GM12872 (cell line): ENCODE measurements around the gene NEURL1B.

Source experiments
- TF ChIP-seq, protein P1 (sequence below): IDR thresholded peaks from 3 replicates; pipeline ENCODE4 v1.5.1; 2011; ENCODE audit warnings: low read depth, mild to moderate bottlenecking, low read length, moderate library complexity; ENCODE audit not compliant: insufficient read depth

NEURL1B gene

DNA sequence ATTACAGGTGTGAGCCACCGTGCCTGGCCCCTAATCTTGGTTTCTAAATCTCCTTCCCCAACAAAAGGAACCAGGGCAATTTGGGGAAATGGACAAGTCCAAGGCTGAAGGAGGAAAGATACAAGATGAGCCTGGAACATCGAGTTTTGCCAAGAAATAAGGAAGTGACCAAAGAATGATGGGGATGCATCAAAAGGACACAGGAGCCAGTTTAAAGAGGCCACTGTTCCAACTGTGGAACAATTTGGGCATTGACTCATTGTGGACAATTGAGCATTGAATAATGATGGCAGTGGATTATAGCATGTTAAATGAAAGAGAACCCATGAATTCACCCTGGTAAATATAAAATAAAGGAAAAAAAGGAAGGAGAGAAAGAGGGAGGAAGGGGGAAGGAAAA is 82.4 kb downstream of the NEURL1B start:
- TF ChIP-seq, protein P1, sequence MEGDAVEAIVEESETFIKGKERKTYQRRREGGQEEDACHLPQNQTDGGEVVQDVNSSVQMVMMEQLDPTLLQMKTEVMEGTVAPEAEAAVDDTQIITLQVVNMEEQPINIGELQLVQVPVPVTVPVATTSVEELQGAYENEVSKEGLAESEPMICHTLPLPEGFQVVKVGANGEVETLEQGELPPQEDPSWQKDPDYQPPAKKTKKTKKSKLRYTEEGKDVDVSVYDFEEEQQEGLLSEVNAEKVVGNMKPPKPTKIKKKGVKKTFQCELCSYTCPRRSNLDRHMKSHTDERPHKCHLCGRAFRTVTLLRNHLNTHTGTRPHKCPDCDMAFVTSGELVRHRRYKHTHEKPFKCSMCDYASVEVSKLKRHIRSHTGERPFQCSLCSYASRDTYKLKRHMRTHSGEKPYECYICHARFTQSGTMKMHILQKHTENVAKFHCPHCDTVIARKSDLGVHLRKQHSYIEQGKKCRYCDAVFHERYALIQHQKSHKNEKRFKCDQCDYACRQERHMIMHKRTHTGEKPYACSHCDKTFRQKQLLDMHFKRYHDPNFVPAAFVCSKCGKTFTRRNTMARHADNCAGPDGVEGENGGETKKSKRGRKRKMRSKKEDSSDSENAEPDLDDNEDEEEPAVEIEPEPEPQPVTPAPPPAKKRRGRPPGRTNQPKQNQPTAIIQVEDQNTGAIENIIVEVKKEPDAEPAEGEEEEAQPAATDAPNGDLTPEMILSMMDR = no peak

DNA sequence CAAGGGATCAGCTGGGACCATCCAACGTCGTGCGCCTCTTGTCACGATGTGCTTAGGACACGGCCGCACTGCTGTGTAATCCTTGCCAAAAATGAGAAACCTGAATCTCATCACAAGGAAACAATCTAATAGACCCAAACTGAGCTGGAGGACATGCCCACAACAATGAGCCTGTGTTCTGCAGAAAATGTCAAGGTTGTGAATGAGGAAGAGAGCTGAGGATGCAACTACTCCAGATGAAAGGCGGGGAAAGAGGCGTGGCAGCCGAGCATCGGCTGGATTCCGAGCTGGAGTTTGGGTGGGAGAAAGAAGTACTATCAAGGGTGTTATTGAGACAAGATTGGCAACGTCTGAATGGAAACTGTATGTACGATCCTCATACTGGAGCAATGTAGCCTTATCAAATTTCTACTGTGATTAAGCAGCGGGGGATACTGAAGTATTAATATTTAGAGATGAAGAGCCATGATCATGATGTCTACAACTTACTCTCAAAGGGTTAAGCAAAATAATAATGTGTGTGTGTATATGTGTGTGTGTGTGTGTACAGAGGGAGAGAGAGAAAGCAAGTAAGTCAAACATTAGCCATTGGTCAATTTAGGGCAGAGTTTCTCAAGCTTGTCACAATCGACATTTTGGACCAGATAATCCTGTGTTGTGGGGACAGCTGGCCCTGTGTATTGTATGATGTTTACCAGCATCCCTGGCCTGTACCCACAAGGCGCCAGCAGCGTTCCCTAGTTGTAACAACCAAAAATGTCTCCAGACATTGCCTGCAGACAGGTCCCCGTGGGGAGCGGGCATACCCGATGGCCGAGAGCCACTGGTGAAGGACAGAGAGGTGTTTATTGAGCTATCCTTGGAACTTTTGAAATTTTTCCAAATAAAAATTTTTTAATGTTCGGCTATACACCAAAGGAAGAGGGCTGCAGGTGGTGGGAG is 83.5 kb downstream of the NEURL1B start:
- TF ChIP-seq, protein P1 = no peak

DNA sequence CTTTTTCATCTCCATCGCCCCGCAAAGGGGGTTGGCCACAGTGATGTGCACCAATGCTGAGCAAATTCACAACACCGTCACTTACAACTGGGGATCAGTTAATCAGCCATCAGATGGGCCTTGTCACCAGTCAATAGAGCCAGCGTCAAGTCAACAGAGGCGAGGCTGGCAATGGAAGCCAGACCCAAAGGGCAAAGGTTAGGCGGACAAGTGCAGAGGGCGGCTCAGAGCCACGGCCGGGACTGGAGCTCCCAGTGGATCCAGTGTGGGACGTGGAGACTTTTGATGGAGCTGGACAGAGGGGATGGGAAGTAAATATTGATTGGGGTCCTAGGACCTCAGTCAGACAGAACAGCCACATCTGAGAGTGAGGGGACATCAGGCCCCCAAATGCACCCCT is 84.2 kb downstream of the NEURL1B start:
- TF ChIP-seq, protein P1 = no peak

DNA sequence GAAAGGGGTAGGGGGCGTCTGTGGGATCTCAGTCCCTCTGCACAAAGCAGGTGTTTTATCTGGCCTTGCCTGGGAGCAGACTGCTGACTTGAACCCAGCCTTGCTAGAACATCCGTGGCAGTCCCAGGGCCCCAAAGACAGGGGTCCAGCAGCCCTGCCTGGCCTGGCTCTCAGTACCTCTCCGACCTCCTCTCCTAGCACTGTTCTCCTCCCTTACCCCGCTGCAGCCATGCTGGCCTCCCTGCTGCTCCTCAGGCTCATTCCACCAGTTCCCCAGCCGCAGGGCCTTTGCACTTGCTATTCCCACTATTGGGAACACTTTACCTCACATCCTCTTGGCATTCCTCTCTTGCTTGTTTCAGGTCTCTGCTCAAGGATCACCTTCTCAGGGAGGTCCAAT is 84.7 kb downstream of the NEURL1B start:
- TF ChIP-seq, protein P1 = no peak

DNA sequence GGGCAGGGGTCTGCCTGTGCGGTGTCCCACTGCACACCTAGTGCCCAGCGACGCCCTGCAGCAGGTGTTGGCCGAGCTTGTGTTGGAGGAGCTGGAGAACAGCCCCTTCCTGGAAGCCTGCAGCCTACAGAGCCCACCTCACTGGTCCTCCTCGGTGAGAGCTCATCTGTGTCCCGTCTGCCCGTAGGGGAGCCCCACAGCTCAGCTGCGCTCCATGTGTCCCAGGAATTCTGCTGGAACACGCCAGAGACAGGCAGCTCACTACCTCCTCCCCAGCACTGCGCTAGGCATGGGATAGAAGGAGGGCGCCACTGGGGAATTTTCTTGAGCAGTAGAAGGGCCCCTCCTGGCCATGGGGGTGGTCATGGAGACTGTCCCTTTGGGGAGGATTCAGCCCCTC is 85.9 kb downstream of the NEURL1B start:
- TF ChIP-seq, protein P1 = no peak

DNA sequence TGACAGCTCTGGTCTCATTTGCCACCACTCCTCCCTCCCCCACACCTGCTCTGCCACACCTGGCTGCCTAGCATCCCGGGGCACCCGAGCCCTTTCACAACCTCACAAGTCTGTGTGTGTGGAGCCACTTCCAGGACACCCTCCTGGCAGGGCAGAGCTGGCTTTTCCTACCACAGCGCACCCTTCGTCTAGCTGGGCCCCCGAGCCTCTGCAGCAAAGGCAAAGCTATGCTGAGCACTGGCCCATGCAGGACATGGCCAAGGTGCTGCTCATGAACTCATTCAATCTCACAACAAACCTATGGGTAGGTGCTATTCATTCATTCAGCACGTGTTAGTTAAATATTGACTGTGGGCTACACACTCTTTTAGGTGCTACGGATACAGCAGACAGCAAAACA is 86.5 kb downstream of the NEURL1B start:
- TF ChIP-seq, protein P1 = no peak

DNA sequence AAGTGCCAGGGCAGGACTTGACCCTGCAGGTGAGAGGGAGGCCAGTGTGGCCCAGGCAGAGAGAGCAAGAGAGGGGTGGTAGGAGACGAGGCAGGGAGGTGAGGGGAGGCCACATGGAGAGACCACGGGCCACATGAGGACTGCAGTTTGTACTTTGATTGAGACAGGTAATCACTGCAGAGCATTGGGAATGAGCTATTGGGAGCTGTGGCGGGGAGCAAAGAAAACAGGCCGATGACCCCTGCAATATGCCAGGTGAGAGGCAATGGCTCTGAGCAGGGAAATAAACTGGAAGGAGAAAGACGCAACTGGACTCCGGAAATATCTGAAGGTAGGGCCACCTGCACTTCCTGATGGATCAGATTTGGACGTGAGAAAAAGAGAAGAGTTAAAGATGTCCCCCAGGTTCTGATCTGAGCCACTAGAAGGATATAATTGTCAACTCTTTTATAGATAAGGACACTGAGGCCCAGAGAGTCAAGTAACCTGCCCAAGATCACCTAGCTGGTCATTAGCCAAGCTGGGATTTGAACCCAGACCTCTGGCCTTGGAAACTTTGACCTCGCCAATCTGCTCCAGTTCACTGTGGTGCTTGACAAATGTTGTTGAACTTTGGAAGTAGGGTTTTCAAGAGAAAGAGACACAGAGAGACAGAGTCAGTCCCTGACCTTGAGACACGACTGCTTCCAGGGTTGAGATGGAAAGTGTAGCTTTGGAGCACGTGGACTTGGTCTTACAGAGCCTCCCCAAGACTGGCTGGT is 87.6 kb downstream of the NEURL1B start:
- TF ChIP-seq, protein P1 = no peak
